HG02610 (cell line): ENCODE results near the gene STARD7.
"Not testable (repeated sequence)": the region's sequence is repeated elsewhere in the genome, so short reads cannot be mapped to it uniquely, and the experiment has no call there.

ENCODE experiments used
- ATAC-seq: cut with Tn5 transposase; IDR thresholded peaks from one replicate; pipeline ENCODE4 v1.9.1; 2021; ENCODE audit warnings: mild to moderate bottlenecking, moderate library complexity; ENCODE audit not compliant: unreplicated experiment

The STARD7 gene

GRCh38 chr2:96150007-96150640 lies 58.5 kb downstream of the STARD7 start:
- ATAC-seq, result no peak

GRCh38 chr2:96148410-96149217 lies 60.0 kb downstream of the STARD7 start:
- peak; percentile 31 for ATAC-seq

GRCh38 chr2:96147593-96148201 lies 60.9 kb downstream of the STARD7 start:
- ATAC-seq, result no peak

- ATAC-seq, result no peak
These were observed 61.6 kb downstream of the STARD7 start for GRCh38 chr2:96146881-96147592.

- ATAC-seq, result peak; percentile 39
These were observed 62.3 kb downstream of the STARD7 start for GRCh38 chr2:96146153-96146880.

- ATAC-seq, result no peak
These were observed 62.8 kb downstream of the STARD7 start for GRCh38 chr2:96145848-96146152.

DNA sequence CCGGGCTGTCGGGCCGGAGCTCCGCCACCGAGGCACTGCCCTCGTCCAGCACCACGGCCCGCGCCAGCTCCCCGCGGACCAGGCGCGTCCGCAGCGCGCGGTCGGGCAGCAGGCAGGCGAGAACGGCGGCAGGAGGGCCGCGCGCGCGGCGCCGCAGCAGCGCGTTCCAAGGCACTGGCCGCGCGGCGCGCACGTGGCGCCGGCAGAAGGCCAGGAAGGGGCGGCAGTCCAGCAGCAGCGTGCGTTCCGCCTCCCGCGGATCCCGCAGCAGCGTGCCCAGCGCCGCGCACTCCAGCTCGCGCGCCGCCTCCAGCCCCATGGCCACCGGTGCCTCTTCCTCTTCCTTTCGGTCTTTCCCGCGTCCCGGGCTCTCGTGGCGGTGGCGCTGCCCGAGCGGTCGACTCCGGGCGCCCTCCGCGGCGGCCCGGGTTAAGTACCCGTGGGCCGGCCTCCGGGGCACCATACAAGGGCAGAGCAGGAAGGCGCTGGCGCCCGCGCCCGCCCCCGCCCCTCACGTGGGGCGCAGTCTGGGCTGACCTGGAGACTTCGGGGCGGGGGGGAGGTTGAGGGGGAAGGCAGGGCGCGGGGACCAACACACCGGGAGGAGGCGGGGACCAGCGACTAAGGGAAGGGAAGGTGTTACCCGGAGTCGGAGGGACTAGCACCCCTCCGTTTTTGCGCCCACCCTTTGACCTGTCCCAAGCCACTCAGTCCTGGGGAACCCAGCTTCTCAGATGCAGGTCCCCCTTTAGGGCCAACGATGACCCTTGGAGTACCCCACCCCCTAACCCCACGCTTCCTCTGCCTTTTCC lies 63.4 kb downstream of the STARD7 start, which contains the start of gene DUSP2:
Gene DUSP2 (minus strand): TSS at position 405 of the 812 bp plus-strand sequence. CDS start 86 bp downstream, at position 319.
- peak; percentile 55 for ATAC-seq

DNA sequence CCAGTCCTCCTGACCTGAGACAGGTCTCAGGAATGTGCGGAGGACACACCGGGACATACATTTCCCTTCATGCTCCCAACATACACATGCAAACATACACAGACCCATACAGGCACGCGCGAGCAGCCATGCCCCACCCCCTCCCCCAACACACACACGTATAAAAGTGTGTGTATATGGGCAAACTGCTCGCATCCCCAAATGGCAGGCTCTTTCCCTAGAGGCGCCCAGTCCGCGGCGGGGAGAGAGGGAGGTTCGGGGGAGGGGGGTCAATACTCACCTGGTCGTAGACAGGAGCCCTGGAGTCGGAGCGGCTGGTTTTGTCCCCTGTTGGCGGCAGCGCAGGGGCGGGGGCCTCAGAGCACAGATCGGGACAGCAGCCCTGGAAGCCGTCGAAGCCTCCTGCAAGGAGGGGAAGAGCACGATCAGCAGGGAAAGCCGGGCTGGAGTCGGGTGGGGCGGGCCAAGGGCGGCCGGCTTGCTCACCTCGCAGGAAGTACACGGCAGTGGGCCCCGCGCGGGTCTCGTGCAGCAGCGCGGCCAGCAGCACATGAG lies 64.1 kb downstream of the STARD7 start:
- ATAC-seq, result no peak

DNA sequence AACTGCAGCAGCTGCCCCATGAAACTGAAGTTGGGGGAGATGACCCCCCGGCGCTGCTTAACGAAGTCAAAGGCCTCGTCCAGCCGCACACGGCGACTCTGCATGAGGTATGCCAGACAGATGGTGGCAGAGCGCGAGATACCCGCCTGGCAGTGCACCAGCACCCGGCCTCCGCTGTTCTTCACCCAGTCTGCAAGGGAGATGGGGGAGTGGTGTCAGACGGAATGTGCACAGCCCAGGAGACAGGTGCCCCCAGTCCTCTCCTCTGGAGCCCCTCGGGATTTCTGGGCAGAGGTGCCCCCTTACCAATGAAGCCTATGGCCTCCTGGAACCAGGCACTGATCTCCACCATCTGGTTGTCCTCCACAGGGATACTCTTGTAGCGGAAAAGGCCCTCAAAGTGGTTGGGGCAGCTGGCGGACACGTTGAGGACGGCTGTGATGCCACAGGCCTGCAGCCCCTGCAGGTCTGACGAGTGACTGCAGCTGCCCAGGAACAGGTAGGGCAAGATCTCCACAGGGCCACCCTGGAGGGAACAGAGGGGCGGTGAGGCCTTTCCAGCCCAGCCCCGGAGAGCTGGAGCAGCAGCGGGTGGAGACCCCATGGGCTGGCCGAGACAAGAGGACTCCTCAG lies 64.7 kb downstream of the STARD7 start:
- no peak for ATAC-seq

GRCh38 chr2:96143231-96143847 lies 65.3 kb downstream of the STARD7 start:
- ATAC-seq, result no peak

GRCh38 chr2:96142217-96143113 lies 66.2 kb downstream of the STARD7 start:
- no peak for ATAC-seq

DNA sequence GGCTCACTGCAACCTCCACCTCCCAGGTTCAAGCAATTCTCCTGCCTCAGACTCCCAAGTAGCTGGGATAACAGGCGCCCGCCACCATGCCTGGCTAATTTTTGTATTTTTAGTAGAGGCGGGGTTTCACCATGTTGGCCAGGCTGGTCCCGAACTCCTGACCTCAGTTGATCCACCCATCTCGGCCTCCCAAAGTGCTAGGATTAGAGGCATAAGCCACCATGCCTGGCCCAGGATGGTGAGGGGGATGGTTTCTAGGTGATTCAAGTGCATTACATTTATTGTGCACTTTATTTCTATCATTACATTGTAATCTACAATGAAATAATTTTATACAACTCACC lies 67.0 kb downstream of the STARD7 start:
- ATAC-seq, result not testable (repeated sequence)

- no peak for ATAC-seq
These were observed 67.5 kb downstream of the STARD7 start for GRCh38 chr2:96140941-96141623.

GRCh38 chr2:96139181-96139758 lies 69.4 kb downstream of the STARD7 start:
- no peak for ATAC-seq

GRCh38 chr2:96138179-96139145 lies 70.2 kb downstream of the STARD7 start, which contains the start of gene ASTL:
ASTL (minus strand) TSS chr2:96138502; CDS start chr2:96138436, 66 bp downstream.
- peak; percentile 35 for ATAC-seq
